Stimulated activated naive CD8-positive, alpha-beta T cell treated with anti-CD3 and anti-CD28 coated beads, Interleukin-15, Interleukin-2, amounts not matched to agents 100 ng/mL and 50 ng/mL, for 24 hours (primary cell): ENCODE data around the gene SIGLEC9.
A peak's percentile ranks its signal among the peaks of the same experiment; 100 is the strongest.

ENCODE experiments used
- H3K27ac Mint-ChIP-seq: one replicate; pipeline ENCODE4 v1.8.0; 2021; ENCODE audit warnings: mild to moderate bottlenecking, mixed read lengths
- H3K27me3 Mint-ChIP-seq: one replicate; pipeline ENCODE4 v1.8.0; 2021; ENCODE audit warnings: mixed read lengths
- H3K36me3 Mint-ChIP-seq: one replicate; pipeline ENCODE4 v1.8.0; 2021; ENCODE audit warnings: low read depth, mixed read lengths
- H3K4me1 Mint-ChIP-seq: one replicate; pipeline ENCODE4 v1.8.0; 2021; ENCODE audit warnings: low read depth, mixed read lengths
- H3K4me3 Mint-ChIP-seq: one replicate; pipeline ENCODE4 v1.8.0; 2021; ENCODE audit warnings: mild to moderate bottlenecking, mixed read lengths
- H3K9me3 Mint-ChIP-seq: one replicate; pipeline ENCODE4 v1.8.0; 2021; ENCODE audit warnings: mixed read lengths

The SIGLEC9 gene

DNA sequence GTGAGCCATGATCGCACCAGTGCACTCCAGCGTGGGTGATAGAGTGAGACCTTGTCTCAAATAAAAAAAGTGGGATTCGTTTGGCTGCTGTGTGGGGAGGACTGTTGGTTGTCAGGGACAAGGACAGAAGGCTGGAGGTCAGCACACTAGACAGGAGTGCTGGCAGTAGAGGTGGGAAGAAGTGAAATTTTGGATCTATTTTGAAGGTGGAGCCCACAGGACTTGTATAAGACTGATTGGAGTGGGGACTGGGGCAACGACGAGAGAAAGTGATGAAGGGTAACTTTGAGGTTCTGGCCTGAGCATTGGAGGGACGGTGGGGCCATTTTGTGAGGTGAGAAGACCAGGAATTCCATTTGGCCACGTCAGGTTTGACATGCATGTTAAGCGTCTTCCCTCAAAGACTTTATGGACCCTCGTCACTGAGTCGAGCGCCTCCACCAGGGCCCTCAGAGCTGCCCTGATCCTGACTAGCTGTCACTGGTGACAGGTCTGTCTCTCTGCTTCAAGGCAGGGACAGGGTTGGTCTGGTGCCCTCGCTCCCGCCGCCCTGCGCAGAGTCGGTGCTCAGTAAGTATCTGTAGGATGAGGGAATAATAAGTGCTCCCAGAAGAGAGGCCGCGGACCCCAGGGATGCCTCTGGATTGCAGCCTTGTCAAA lies 17.2 kb upstream of the SIGLEC9 start:
- Mint-ChIP-seq H3K27ac (peak overlapping the region; percentile 97), H3K9me3 (no peaks in the 10 kb centered on the region), H3K4me1 (peaks cover 47% of the 10 kb centered on the region), H3K4me3 (peak overlapping the region; percentile 88), H3K27me3 (no peaks in the 10 kb centered on the region), H3K36me3 (peaks cover 31% of the 10 kb centered on the region)

DNA sequence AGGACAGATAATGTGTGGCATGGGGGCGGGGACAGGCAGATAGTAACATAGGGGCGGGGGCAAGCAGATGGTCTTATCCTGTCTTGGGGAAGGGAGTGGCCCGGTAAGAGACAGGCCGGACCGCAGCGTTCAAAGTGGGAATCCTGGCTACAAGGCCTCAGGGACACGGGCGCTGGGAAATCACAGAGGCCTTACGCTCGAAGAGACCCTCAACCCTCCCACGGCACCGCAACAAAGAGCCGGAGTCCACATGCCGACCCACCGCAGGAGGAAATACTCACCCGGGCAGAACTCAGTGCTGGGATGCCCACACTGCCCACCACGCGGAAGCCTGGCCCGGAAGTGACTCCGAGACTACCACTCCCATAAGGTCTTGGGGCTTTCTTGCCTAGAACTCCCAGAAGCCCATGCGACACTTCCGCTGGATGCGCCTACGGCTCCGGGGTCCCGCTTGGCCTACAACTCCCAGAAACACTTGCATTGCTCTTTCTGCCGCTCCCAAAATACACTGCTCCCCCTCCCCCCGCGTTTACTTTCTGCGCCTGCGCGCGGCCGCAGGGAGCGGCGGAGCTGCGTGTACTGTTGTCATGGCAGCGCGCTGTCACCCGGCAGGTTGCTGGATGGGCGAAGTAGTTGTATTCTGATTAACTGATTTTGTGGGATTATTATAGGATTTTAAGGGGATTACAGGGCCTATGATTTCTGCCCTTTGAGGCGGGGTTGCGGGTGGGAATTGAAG lies 16.5 kb upstream of the SIGLEC9 start, which contains the start of gene CTU1:
Gene CTU1, minus strand, starts transcription at position 344 of the 739 bp plus-strand sequence. CDS start 3,840 bp downstream, outside the sequence.
- H3K36me3 Mint-ChIP-seq = peaks cover 24% of the 10 kb centered on the region
- no peaks in the 10 kb centered on the region for H3K27me3 Mint-ChIP-seq
- H3K4me1 Mint-ChIP-seq = peaks cover 41% of the 10 kb centered on the region
- H3K9me3 Mint-ChIP-seq = no peaks in the 10 kb centered on the region
- H3K4me3 Mint-ChIP-seq = peak within 1 kb of the TSS; percentile 88
- H3K27ac Mint-ChIP-seq = peak within 1 kb of the TSS; percentile 97

DNA sequence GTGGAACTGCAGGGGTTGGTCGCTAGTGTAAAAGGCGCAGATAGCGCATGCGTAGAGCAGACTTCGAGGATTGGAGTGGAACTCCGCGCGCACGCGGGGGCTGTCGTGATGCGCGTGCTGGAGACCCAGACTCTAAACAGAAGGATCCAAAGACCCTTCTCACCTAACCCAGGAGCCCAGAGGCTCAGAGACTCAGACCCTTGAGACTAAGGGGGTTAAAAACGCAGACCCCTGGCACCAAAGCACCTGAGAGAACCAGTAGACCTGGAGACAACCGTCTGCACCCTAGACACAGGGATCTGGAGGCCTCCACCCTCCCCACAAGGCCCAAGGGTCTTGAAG lies 15.9 kb upstream of the SIGLEC9 start:
- Mint-ChIP-seq H3K9me3 (no peaks in the 10 kb centered on the region), H3K4me1 (peaks cover 37% of the 10 kb centered on the region), H3K27me3 (no peaks in the 10 kb centered on the region), H3K4me3 (peak overlapping the region; percentile 88), H3K27ac (peak overlapping the region; percentile 97), H3K36me3 (peaks cover 18% of the 10 kb centered on the region)

DNA sequence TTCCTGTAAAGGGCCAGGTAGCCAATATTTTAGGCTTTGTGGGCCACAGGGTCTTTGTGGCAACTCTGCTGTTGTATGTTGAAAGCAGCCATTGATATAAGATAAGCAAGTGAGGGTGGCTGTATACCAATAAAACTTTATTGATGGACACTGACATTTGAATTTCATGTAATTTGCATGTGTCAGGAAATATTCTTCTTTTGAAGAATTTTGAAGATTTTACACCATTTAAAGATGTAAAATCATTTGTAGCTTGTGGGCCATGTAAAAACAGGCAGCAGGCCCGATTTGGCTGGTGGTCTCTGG lies 14.1 kb upstream of the SIGLEC9 start:
- Mint-ChIP-seq H3K27me3 (no peaks in the 10 kb centered on the region), H3K27ac (no peak overlapping the region), H3K4me1 (peaks cover 41% of the 10 kb centered on the region), H3K4me3 (no peak overlapping the region), H3K36me3 (peaks cover 11% of the 10 kb centered on the region), H3K9me3 (no peaks in the 10 kb centered on the region)

DNA sequence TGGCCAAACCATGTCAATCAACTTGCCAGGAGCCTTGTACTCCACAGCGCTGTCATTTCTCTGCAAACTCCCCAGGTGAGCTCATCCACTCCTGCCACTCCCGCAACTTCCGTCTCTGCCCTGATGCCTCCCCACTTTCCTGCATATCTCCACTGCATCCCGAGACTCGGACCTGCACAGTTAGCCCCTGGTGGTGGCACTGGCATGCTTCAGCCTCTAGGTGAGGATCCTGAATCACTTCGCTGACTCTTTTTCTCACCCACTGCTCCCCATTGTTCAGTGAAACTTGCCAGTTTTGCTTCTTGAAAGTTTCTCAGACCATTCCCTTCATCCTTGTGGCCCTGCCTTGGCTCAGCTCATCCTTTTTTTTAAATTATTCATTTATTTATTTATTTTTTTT lies 13.1 kb upstream of the SIGLEC9 start:
- no peak overlapping the region for H3K27ac Mint-ChIP-seq
- peaks cover 5% of the 10 kb centered on the region for H3K36me3 Mint-ChIP-seq
- no peak overlapping the region for H3K4me3 Mint-ChIP-seq
- H3K4me1 Mint-ChIP-seq = peaks cover 45% of the 10 kb centered on the region
- H3K27me3 Mint-ChIP-seq = no peaks in the 10 kb centered on the region
- no peaks in the 10 kb centered on the region for H3K9me3 Mint-ChIP-seq

DNA sequence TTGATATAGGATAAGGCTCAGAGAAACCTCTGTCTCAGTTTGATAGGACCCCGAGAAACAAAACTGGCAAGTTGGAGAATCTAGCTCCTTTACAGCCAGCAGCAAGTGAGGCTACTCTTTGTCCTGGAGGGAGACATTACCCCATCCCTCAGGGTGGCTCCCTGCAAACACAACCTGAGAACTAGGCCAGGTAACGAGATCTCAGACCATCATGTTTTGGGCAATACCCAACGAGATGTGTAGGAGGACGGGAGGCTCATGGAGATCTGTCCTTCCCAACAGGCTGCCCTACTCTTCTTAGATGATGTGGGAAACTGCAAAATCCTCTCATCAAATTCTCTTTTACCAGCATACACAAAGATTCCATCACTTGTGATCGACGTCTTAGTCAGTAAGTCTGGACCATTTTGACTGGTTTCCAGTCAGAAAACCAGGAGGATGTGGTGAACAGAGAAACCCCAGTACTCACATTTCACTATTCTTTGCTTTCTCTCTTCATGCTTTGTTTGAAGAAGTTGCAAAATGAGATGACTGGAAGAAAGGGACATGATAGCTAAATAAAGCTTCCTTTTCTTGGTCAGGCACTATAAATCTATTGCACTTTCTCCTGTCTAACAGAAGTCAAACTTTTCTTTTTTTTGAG lies 10.5 kb upstream of the SIGLEC9 start:
- Mint-ChIP-seq H3K36me3 (no peaks in the 10 kb centered on the region), H3K4me1 (peaks cover 39% of the 10 kb centered on the region), H3K4me3 (no peak overlapping the region), H3K27me3 (no peaks in the 10 kb centered on the region), H3K27ac (peak overlapping the region; percentile 60), H3K9me3 (no peaks in the 10 kb centered on the region)

DNA sequence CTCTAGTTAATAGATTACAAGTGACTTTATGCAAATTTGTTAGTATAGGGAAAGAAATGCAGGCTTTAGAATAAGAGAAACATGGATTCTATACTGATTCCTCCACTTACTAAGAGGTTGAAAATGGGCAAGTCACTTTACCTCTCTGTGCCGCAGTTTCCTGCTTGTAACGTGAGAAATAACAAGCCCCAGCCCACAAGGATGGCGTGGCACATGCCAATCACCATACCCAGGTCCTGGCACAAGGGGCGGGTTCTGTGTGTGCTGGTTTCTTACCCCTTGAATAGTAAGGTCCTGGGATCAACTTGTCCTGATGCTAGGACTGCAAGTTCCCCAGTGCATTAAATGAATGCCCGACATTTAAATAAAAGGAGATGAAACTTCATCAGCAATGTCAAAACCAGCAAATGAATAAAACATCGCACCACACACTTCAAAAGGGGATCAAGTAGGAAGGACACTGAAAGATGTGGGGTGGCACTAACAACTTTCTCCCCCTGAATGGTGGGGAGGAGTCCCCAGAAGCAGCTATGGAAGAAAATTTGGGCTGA lies 7.9 kb upstream of the SIGLEC9 start:
- no peaks in the 10 kb centered on the region for H3K9me3 Mint-ChIP-seq
- H3K4me3 Mint-ChIP-seq = no peak overlapping the region
- peak overlapping the region; percentile 24 for H3K27ac Mint-ChIP-seq
- H3K4me1 Mint-ChIP-seq = peaks cover 45% of the 10 kb centered on the region
- no peaks in the 10 kb centered on the region for H3K36me3 Mint-ChIP-seq
- no peaks in the 10 kb centered on the region for H3K27me3 Mint-ChIP-seq

DNA sequence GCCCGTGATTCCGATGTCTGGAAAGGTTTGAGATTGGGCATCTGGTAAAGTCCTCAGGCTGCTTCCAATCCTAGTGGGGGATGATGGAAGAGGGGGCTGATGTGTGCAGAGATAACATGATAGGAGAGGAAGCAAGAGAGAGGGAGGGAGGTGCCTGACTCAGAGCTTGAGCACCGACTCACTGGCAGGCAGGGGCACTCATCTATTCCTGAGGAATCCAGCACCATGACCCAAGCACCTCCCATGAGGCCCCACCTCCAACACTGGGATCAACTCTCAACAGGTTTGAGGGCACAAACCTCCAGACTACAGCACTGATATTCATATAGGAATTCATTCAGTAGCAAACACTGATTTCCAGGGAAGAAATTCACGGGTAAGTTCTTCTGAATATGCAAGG lies 5.6 kb upstream of the SIGLEC9 start:
- Mint-ChIP-seq H3K4me3 (no peak overlapping the region), H3K4me1 (peaks cover 64% of the 10 kb centered on the region), H3K27me3 (no peaks in the 10 kb centered on the region), H3K9me3 (no peaks in the 10 kb centered on the region), H3K27ac (no peak overlapping the region), H3K36me3 (no peaks in the 10 kb centered on the region)

DNA sequence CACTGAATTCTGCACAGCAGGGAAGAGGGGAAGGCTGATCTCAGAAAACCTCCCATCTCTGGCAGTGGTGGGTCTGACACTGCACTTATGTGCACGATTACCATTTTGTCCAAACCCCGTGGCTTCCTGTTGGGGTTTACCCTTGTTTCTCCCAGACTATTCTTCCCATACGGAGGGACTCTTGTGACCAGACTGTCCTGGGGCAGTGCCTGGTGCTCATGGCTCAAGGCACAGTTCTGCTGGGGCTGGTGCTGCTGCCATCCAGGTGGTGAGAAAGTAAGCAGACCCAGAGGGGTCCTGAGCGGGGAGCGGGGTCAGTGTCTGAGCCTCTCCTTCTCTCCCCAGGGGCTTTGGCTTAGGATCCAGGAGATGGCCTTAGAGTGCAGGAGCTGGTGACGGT lies 5.1 kb upstream of the SIGLEC9 start:
- Mint-ChIP-seq H3K4me1 (peaks cover 64% of the 10 kb centered on the region), H3K27ac (no peak overlapping the region), H3K27me3 (no peaks in the 10 kb centered on the region), H3K9me3 (no peaks in the 10 kb centered on the region), H3K36me3 (no peaks in the 10 kb centered on the region), H3K4me3 (no peak overlapping the region)

DNA sequence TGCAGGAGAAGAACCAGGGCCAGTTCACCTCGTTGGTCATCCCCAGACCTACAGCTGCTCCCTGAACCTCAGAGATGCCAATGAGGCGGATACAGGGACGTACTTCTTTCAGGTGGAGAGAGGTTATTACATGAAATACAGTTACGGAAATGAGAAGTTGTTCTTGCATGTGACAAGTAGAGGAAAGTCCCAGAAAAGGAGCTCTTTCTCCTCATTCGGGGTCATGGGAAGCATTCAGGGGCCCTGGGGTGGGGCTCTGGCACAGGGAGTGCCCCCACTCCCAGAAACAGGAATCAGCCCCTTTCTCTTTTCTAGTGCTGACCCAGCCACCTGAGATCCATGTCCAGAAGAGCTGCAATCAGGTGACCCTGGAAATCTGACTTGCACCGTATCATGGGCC lies 4.5 kb upstream of the SIGLEC9 start:
- no peak overlapping the region for H3K4me3 Mint-ChIP-seq
- H3K9me3 Mint-ChIP-seq = no peaks in the 10 kb centered on the region
- no peaks in the 10 kb centered on the region for H3K27me3 Mint-ChIP-seq
- no peak overlapping the region for H3K27ac Mint-ChIP-seq
- no peaks in the 10 kb centered on the region for H3K36me3 Mint-ChIP-seq
- H3K4me1 Mint-ChIP-seq = peaks cover 64% of the 10 kb centered on the region

DNA sequence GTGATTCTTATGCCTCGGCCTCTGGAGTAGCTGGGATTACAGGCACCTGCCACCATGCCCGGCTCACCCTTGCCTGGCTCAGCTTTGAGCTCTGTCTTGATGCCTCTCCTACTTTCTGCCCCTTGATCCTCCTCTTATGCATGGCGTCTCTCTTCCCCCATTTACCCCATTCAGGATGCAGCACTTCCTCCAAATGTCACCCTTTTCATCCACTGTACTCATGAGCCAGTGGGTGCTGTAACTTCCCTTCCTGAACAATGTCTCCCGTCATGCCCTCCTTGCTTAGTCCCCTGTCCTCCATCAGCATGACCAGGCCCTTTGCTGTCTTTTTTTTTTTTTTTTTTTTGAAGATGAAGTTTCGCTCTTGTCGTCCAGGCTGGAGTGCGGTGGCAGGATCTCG lies 3.4 kb upstream of the SIGLEC9 start:
- no peak overlapping the region for H3K27ac Mint-ChIP-seq

DNA sequence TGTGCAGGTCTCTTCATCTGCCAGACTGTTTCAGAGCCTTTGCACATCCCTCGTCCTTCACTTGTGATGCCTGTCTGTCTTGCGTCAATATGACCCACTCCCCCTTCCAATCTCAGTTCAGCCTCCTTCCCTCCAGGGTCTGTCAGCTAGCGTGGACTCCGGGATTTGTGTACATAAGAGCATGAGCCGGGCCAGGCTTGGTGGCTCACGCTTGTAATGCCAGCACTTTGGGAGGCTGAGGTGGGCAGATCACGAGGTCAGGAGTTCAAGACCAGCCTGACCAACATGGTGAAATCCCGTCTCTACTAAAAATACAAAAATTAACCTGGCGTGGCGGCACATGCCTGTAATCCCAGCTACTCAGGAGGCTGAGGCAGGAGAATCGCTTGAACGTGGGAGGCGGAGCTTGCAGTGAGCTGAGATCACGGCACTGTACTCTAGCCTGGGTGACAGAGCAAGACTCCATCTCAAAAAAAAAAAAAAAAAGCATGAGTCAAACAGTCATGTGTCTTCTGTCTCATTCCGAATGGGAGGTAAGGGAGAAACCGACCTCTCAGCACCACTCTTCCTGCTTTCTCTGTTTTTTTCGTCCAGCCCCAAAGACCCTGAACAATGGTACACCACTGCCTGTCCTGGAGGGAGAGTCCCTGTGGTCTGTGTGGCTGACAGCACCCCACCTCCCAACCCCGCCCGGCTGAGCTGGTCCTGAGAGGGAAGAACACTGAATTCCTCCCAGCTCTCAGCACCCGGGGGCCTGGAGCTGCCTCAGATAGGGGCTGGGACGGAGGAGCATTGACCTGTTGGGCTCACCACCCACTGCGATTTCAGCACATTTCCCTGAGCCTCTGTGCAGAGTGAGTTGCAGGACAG lies 2.4 kb upstream of the SIGLEC9 start:
- Mint-ChIP-seq H3K36me3 (no peaks in the 10 kb centered on the region), H3K27me3 (no peaks in the 10 kb centered on the region), H3K4me3 (peak overlapping the region; percentile 3), H3K4me1 (peaks cover 57% of the 10 kb centered on the region), H3K9me3 (no peaks in the 10 kb centered on the region), H3K27ac (peak overlapping the region; percentile 26)

More for the DNA sequence above, 3.4 kb upstream of the SIGLEC9 start:
- Mint-ChIP-seq H3K9me3 (no peaks in the 10 kb centered on the region), H3K36me3 (no peaks in the 10 kb centered on the region), H3K27me3 (no peaks in the 10 kb centered on the region), H3K4me1 (peaks cover 57% of the 10 kb centered on the region), H3K4me3 (no peak overlapping the region)

DNA sequence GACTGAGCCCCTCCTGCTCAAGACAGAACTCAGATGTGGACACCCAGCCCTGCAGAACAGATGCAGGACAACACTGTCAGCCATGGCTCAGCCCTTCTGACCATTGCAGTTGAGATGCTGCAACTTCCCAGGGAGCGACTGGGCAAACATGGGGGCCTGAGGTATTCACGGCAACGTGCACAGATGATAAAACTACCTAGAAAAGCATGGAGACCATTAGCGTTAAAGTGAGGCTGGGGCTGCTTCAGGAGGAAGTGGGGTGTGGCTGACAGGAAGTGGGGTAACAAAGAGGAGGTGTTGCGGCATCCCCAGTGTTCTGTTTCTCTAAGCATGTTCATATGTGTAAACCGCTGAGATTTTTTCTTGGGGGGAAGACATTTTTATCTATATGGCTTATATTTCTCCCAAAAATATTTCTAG lies 1.3 kb upstream of the SIGLEC9 start:
- H3K27ac Mint-ChIP-seq = peak overlapping the region; percentile 83
- H3K36me3 Mint-ChIP-seq = no peaks in the 10 kb centered on the region
- peaks cover 64% of the 10 kb centered on the region for H3K4me1 Mint-ChIP-seq
- H3K9me3 Mint-ChIP-seq = no peaks in the 10 kb centered on the region
- peak overlapping the region; percentile 40 for H3K4me3 Mint-ChIP-seq
- no peaks in the 10 kb centered on the region for H3K27me3 Mint-ChIP-seq

DNA sequence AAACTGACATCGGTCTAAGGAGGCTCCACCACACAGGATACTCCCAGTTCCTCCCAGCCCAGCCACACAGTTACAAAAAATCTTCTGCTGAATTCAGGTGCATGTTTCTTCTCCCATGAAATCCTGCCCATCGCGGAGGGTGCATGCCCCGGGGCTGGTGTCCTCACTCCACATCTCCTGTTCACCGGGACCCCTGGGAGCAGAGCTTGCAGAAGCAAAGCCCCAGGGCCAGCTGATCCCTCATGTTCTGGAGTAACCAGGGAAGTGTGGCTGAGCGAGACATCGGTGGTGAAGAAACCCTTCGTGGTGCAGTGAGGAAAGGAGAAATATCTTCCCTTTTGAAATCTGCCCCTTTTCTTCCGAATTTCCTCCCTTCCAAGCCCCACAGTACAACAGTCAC lies 904 bp upstream of the SIGLEC9 start:
- peak overlapping the region; percentile 40 for H3K4me3 Mint-ChIP-seq
- H3K36me3 Mint-ChIP-seq = no peaks in the 10 kb centered on the region
- no peaks in the 10 kb centered on the region for H3K27me3 Mint-ChIP-seq
- no peaks in the 10 kb centered on the region for H3K9me3 Mint-ChIP-seq
- peak overlapping the region; percentile 83 for H3K27ac Mint-ChIP-seq
- H3K4me1 Mint-ChIP-seq = peaks cover 68% of the 10 kb centered on the region
